ENCODE data around the gene CNNM2. TPM values are rescaled to one million over a fixed set of nuclear protein-coding genes. Genes with fewer than 3 reads are reported as not detected.
A peak's percentile ranks its signal among the peaks of the same experiment; 100 is the strongest.

Gene CNNM2
- total and polyA plus RNA-seq, 4 donors, result 3.0 to 18.3 (median 7.8) TPM

- Histone ChIP-seq H3K36me3 (ENCODE audit: control insufficient read depth in 4 of 4, insufficient read depth in 4 of 4, low read length in 4 of 4) (peaks cover 22 to 50% (median 34%) of the 10 kb centered on the region in 4 donors), H3K27me3 (ENCODE audit: control insufficient read depth in 3 of 3, insufficient read depth in 3 of 3, low read length in 2 of 3) (no peaks in the 10 kb centered on the region), H3K9ac (ENCODE audit: insufficient read depth in 1 of 2, low read length in 2 of 2) (no peak overlapping the region), H3K27ac (ENCODE audit: low read depth in 1 of 2, low read length in 1 of 2) (peak overlapping the region in 1 of 2 donors; percentile 14), H3K4me3 (no peak overlapping the region), H3K4me1 (ENCODE audit: control insufficient read depth in 5 of 5, insufficient read depth in 5 of 5, low read length in 5 of 5) (peaks cover 0 to 5% (median 0%) of the 10 kb centered on the region in 5 donors), H3K9me3 (ENCODE audit: control insufficient read depth in 4 of 4, insufficient read depth in 3 of 4, low read length in 3 of 4) (no peaks in the 10 kb centered on the region)
- WGBS, 2 donors, result 88 to 90% methylated on average over 2 of the region's 2 CpGs
- DNase-seq (no peak), ATAC-seq (ENCODE audit: insufficient read depth, low FRiP score) (no peak)
- TF ChIP-seq CTCF (IDR thresholded peaks at IDR 0.05; ENCODE audit: control extremely low read depth, extremely low read depth), result no peak
These were observed 182.5 kb downstream of the CNNM2 start for GRCh38 chr10:103100620-103101019.

GRCh38 chr10:103102195-103102594 lies 184.1 kb downstream of the CNNM2 start:
- ATAC-seq (ENCODE audit: insufficient read depth, low FRiP score) (no peak), DNase-seq (no peak)
- TF ChIP-seq CTCF (IDR thresholded peaks at IDR 0.05; ENCODE audit: control extremely low read depth, extremely low read depth), result no peak
- H3K9me3 ChIP-seq (ENCODE audit: control insufficient read depth in 4 of 4, insufficient read depth in 3 of 4, low read length in 3 of 4), result no peaks in the 10 kb centered on the region
- H3K4me1 ChIP-seq (ENCODE audit: control insufficient read depth in 5 of 5, insufficient read depth in 5 of 5, low read length in 5 of 5), result peaks cover 0 to 9% (median 0%) of the 10 kb centered on the region in 5 donors
- H3K36me3 ChIP-seq (ENCODE audit: control insufficient read depth in 4 of 4, insufficient read depth in 4 of 4, low read length in 4 of 4), result peaks cover 20 to 46% (median 27%) of the 10 kb centered on the region in 4 donors
- no peaks in the 10 kb centered on the region for H3K27me3 ChIP-seq (ENCODE audit: control insufficient read depth in 3 of 3, insufficient read depth in 3 of 3, low read length in 2 of 3)
- no peak overlapping the region for H3K9ac ChIP-seq (ENCODE audit: insufficient read depth in 1 of 2, low read length in 2 of 2)
- H3K27ac ChIP-seq (ENCODE audit: low read depth in 1 of 2, low read length in 1 of 2), result no peak overlapping the region
- 93 to 95% methylated on average over 3 of the region's 3 CpGs for whole genome bisulfite sequencing, 2 donors
- H3K4me3 ChIP-seq, result no peak overlapping the region

GRCh38 chr10:103103989-103104388 lies 185.9 kb downstream of the CNNM2 start:
- H3K9ac ChIP-seq (ENCODE audit: insufficient read depth in 1 of 2, low read length in 2 of 2), result no peak overlapping the region
- no peaks in the 10 kb centered on the region for H3K9me3 ChIP-seq (ENCODE audit: control insufficient read depth in 4 of 4, insufficient read depth in 3 of 4, low read length in 3 of 4)
- ATAC-seq (ENCODE audit: insufficient read depth, low FRiP score) (no peak), DNase-seq (no peak)
- no peak for TF ChIP-seq CTCF (IDR thresholded peaks at IDR 0.05; ENCODE audit: control extremely low read depth, extremely low read depth)
- H3K36me3 ChIP-seq (ENCODE audit: control insufficient read depth in 4 of 4, insufficient read depth in 4 of 4, low read length in 4 of 4), result peaks cover 17 to 37% (median 24%) of the 10 kb centered on the region in 4 donors
- H3K4me1 ChIP-seq (ENCODE audit: control insufficient read depth in 5 of 5, insufficient read depth in 5 of 5, low read length in 5 of 5), result peaks cover 0 to 9% (median 0%) of the 10 kb centered on the region in 5 donors
- WGBS, 2 donors, result 83 to 91% methylated on average over 2 of the region's 2 CpGs
- no peaks in the 10 kb centered on the region for H3K27me3 ChIP-seq (ENCODE audit: control insufficient read depth in 3 of 3, insufficient read depth in 3 of 3, low read length in 2 of 3)
- H3K27ac ChIP-seq (ENCODE audit: low read depth in 1 of 2, low read length in 1 of 2), result no peak overlapping the region
- no peak overlapping the region for H3K4me3 ChIP-seq

- DNase-seq (no peak), ATAC-seq (ENCODE audit: insufficient read depth, low FRiP score) (no peak)
- H3K36me3 ChIP-seq (ENCODE audit: control insufficient read depth in 4 of 4, insufficient read depth in 4 of 4, low read length in 4 of 4), result peaks cover 14 to 33% (median 19%) of the 10 kb centered on the region in 4 donors
- no peak overlapping the region for H3K9ac ChIP-seq (ENCODE audit: insufficient read depth in 1 of 2, low read length in 2 of 2)
- H3K27ac ChIP-seq (ENCODE audit: low read depth in 1 of 2, low read length in 1 of 2), result no peak overlapping the region
- TF ChIP-seq CTCF (IDR thresholded peaks at IDR 0.05; ENCODE audit: control extremely low read depth, extremely low read depth), result no peak
- no peaks in the 10 kb centered on the region for H3K27me3 ChIP-seq (ENCODE audit: control insufficient read depth in 3 of 3, insufficient read depth in 3 of 3, low read length in 2 of 3)
- no peaks in the 10 kb centered on the region for H3K9me3 ChIP-seq (ENCODE audit: control insufficient read depth in 4 of 4, insufficient read depth in 3 of 4, low read length in 3 of 4)
- WGBS, 2 donors, result 32 to 43% methylated on average over 2 of the region's 2 CpGs
- no peak overlapping the region for H3K4me3 ChIP-seq
- H3K4me1 ChIP-seq (ENCODE audit: control insufficient read depth in 5 of 5, insufficient read depth in 5 of 5, low read length in 5 of 5), result peaks cover 0 to 9% (median 0%) of the 10 kb centered on the region in 5 donors
These were observed 186.6 kb downstream of the CNNM2 start for GRCh38 chr10:103104721-103105120.
